Sigmoid colon (tissue), 4 donors: ENCODE data around the gene ADGRG6.

Source experiments
- CTCF ChIP-seq, 4 experiments: fragments of 450-650 bp in 3 of 4; fragments of 200-600 bp in 1 of 4; IDR thresholded peaks; one replicate each; pipeline ENCODE4 v1.5.1; 2016 to 2019; ENCODE audit warnings: antibody characterized with exemption in 4 of 4, mild to moderate bottlenecking in 3 of 4, moderate library complexity in 2 of 4
- EP300 ChIP-seq, 4 donors: sonication (generic); formaldehyde crosslinking; IDR thresholded peaks; one replicate each; pipeline ENCODE4 v1.6.1; 2017; ENCODE audit warnings: antibody characterized with exemption in 4 of 4
- POLR2A ChIP-seq, 2 donors: fragments of 450-650 bp; IDR thresholded peaks; one replicate each; pipeline ENCODE4 v1.6.1; 2016; ENCODE audit warnings: antibody characterized with exemption in 2 of 2, mild to moderate bottlenecking in 2 of 2, moderate library complexity in 2 of 2

- no peak for TF ChIP-seq CTCF (IDR thresholded peaks at IDR 0.05)
- TF ChIP-seq POLR2A (IDR thresholded peaks at IDR 0.05): no peak
- no peak for TF ChIP-seq EP300 (IDR thresholded peaks at IDR 0.05)
Measured at GRCh38 chr6:142339113-142339512, 37.3 kb downstream of the ADGRG6 start.
